ENCODE data around the gene GRID2. TPM values are rescaled to one million over a fixed set of nuclear protein-coding genes. Genes with fewer than 3 reads are reported as not detected.
"Not testable (repeated sequence)": the region's sequence is repeated elsewhere in the genome, so short reads cannot be mapped to it uniquely, and the experiment has no call there.

The GRID2 gene
- polyA plus RNA-seq, 1 experiment: not detected

GRCh38 chr4:92406488-92406887 is 102.7 kb downstream of the GRID2 start:
- ChIA-PET POLR2A (no interaction called here), CTCF (no interaction called here)
- H3K27ac ChIP-seq (ENCODE audit: low read depth, low read length): no peak overlapping the region
- DNase-seq (ENCODE audit: low read depth, low spot score): no peak
- H3K9me3 ChIP-seq (ENCODE audit: control insufficient read depth, insufficient read depth, low read length): no peaks in the 10 kb centered on the region
- TF ChIP-seq, protein P1, sequence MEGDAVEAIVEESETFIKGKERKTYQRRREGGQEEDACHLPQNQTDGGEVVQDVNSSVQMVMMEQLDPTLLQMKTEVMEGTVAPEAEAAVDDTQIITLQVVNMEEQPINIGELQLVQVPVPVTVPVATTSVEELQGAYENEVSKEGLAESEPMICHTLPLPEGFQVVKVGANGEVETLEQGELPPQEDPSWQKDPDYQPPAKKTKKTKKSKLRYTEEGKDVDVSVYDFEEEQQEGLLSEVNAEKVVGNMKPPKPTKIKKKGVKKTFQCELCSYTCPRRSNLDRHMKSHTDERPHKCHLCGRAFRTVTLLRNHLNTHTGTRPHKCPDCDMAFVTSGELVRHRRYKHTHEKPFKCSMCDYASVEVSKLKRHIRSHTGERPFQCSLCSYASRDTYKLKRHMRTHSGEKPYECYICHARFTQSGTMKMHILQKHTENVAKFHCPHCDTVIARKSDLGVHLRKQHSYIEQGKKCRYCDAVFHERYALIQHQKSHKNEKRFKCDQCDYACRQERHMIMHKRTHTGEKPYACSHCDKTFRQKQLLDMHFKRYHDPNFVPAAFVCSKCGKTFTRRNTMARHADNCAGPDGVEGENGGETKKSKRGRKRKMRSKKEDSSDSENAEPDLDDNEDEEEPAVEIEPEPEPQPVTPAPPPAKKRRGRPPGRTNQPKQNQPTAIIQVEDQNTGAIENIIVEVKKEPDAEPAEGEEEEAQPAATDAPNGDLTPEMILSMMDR (IDR thresholded peaks at IDR 0.05; ENCODE audit: low read depth, low read length): no peak
- H3K4me3 ChIP-seq (ENCODE audit: low read depth, low read length): no peak overlapping the region
- H3K27me3 ChIP-seq (ENCODE audit: control insufficient read depth, insufficient read depth, low read length): no peaks in the 10 kb centered on the region

DNA sequence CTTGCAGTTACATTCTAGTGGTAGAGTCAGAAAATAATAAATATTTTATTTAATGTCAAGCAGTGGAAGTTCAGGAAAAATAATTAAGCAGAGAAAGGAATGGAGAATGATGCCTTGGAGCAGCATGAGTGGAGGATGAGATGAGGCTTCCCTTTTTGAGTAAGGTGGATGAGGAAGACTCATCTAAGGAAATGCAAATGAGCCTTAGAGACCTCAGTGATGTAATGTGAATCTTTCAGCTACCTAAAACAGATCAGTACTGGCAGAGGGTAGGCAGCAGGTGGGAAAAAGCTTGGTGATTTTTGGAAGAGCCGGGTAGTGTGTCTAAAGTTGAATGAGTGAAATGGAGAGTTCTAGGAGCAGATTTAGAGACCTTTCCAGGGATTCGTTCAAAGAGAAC is 118.2 kb downstream of the GRID2 start:
- H3K27me3 ChIP-seq (ENCODE audit: control insufficient read depth, insufficient read depth, low read length): no peaks in the 10 kb centered on the region
- no peaks in the 10 kb centered on the region for H3K9me3 ChIP-seq (ENCODE audit: control insufficient read depth, insufficient read depth, low read length)
- H3K27ac ChIP-seq (ENCODE audit: low read depth, low read length): no peak overlapping the region
- CTCF ChIA-PET: no interaction called here
- H3K4me3 ChIP-seq (ENCODE audit: low read depth, low read length): no peak overlapping the region
- TF ChIP-seq, protein P1 (IDR thresholded peaks at IDR 0.05; ENCODE audit: low read depth, low read length): no peak
- POLR2A ChIA-PET: no interaction called here
- DNase-seq (ENCODE audit: low read depth, low spot score): no peak

GRCh38 chr4:92433272-92433758 is 129.5 kb downstream of the GRID2 start:
- DNase-seq (ENCODE audit: low read depth, low spot score): no peak
- no peaks in the 10 kb centered on the region for H3K27me3 ChIP-seq (ENCODE audit: control insufficient read depth, insufficient read depth, low read length)
- CTCF ChIA-PET: no interaction called here
- H3K27ac ChIP-seq (ENCODE audit: low read depth, low read length): no peak overlapping the region
- no peak overlapping the region for H3K4me3 ChIP-seq (ENCODE audit: low read depth, low read length)
- TF ChIP-seq, protein P1 (IDR thresholded peaks at IDR 0.05; ENCODE audit: low read depth, low read length): no peak
- POLR2A ChIA-PET: no interaction called here
- no peaks in the 10 kb centered on the region for H3K9me3 ChIP-seq (ENCODE audit: control insufficient read depth, insufficient read depth, low read length)

DNA sequence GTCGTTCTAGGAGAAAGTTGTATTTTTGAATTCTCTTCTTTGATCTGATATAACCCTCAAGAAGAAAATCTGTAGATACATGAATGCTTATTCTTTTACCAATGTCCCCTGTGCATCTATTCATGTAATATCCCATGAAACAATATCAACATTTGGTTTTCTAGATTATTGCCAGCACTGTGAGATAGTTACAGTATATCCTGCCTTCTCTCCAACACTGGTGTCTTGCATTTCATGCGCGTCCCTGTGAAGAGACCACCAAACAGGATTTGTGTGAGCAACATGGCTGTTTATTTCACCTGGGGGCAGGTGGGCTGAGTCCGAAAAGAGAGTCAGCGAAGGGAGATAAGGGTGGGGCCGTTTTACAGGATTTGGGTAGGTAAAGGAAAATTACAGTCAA is 135.0 kb downstream of the GRID2 start:
- H3K9me3 ChIP-seq (ENCODE audit: control insufficient read depth, insufficient read depth, low read length); POLR2A ChIA-PET; H3K27ac ChIP-seq (ENCODE audit: low read depth, low read length); CTCF ChIA-PET; H3K27me3 ChIP-seq (ENCODE audit: control insufficient read depth, insufficient read depth, low read length); DNase-seq (ENCODE audit: low read depth, low spot score); H3K4me3 ChIP-seq (ENCODE audit: low read depth, low read length): not testable (repeated sequence)

GRCh38 chr4:92442131-92442530 is 138.4 kb downstream of the GRID2 start:
- DNase-seq (ENCODE audit: low read depth, low spot score); H3K4me3 ChIP-seq (ENCODE audit: low read depth, low read length); H3K27me3 ChIP-seq (ENCODE audit: control insufficient read depth, insufficient read depth, low read length); CTCF ChIA-PET; H3K9me3 ChIP-seq (ENCODE audit: control insufficient read depth, insufficient read depth, low read length); H3K27ac ChIP-seq (ENCODE audit: low read depth, low read length); POLR2A ChIA-PET: not testable (repeated sequence)

- H3K4me3 ChIP-seq (ENCODE audit: low read depth, low read length); H3K27me3 ChIP-seq (ENCODE audit: control insufficient read depth, insufficient read depth, low read length); H3K27ac ChIP-seq (ENCODE audit: low read depth, low read length); POLR2A ChIA-PET; CTCF ChIA-PET; H3K9me3 ChIP-seq (ENCODE audit: control insufficient read depth, insufficient read depth, low read length); DNase-seq (ENCODE audit: low read depth, low spot score): not testable (repeated sequence)
Measured at GRCh38 chr4:92444143-92444843, 140.5 kb downstream of the GRID2 start.

Data from AG04450 (cell line).